Hematopoietic multipotent progenitor cell treated with erythropoietin and hydrocortisone succinate and interleukin-3 and kit ligand, for 17 days (in vitro differentiated cells): ENCODE data around the gene HOXC10.

Experiments used
- DNase-seq: peaks from one replicate; pipeline ENCODE4 v3.0.0-alpha.2; 2015; ENCODE audit warnings: low spot score

HOXC10 gene

DNA sequence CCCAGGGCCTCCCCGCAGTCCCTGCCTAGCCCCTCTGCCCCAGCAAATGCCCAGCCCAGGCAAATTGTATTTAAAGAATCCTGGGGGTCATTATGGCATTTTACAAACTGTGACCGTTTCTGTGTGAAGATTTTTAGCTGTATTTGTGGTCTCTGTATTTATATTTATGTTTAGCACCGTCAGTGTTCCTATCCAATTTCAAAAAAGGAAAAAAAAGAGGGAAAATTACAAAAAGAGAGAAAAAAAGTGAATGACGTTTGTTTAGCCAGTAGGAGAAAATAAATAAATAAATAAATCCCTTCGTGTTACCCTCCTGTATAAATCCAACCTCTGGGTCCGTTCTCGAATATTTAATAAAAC, 45.5 kb downstream of the HOXC10 start:
- no peak for DNase-seq

DNA sequence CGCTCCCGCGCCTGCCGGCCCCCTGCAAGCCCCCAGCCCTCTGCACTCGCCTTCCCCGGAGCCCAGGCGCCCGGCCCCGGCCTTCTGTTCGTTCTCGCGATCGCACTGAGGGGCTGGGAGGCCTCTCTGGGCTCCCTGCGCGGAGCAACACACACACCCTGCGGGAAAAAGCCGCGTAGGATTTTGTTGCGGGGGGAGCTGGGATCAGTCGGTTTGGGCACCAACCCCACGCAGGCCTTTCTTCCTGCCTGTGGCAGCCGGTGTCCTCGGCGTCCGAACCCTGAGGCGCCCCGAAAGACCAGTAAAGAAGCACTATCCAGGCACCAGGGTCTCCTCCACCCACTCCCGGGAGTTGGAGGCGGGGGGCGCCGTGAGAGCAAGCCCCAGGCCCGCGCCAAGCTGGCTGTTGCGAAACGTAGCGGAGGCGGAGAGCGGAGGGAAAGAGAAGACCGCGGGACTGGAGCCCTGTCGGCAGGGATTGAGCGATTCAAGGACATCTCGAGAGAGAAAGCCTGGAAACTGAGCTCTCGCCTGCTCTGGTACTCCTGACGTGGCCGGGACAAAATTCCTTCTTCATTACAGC, 46.0 kb downstream of the HOXC10 start:
- DNase-seq, result no peak

DNA sequence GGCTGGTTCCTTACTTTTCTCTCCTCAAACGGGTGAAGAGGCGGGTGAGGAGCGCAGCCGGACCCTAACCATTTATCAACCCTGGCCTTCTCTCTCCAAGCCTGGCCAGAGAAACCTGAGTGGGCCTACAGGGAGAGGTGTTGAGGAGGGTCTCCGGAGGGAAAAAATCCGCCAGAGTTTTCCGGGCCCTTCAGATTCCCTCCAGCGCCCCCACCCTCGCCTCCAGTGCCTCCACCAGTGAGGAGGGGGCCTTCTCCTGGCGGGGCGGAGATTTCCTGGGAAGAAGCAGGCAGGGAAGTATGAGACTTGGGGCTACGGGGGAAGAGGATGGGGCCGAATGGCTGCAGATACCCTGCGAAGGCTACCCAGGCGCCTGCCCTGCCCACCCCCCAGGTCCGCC, 46.5 kb downstream of the HOXC10 start:
- DNase-seq, result no peak

DNA sequence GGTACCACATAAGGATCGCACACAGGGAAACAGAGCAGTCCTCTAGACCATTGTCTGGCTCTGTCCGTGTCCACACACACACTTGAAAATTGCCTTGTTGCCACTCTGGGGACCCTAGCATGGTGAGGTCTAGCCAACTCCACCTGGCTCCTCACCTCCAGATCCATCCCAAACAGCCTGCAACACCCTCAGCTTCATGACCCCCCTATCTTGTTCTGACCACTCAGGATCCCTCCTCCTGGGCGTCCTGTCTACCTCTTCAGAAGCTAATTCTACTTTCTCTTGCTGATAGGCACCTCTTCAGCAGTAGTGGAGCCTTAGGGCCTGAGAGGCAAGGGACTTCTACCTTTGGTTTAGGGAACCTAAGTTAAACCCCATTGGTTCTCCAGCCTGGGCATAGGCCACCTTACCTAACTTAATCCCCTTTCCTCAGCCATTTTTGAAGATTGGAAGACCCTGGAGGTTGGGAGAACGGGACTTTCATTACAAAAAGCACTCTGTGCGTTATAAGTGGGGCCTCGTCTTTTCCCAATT, 47.2 kb downstream of the HOXC10 start:
- no peak for DNase-seq

- DNase-seq, result peak; percentile 58
Measured at GRCh38 chr12:54032627-54033100, 47.7 kb downstream of the HOXC10 start, which contains the start of gene HOXC5. Gene HOXC5, plus strand, starts transcription at chr12:54033050. Its CDS starts 73 bp downstream, at chr12:54033123.

DNA sequence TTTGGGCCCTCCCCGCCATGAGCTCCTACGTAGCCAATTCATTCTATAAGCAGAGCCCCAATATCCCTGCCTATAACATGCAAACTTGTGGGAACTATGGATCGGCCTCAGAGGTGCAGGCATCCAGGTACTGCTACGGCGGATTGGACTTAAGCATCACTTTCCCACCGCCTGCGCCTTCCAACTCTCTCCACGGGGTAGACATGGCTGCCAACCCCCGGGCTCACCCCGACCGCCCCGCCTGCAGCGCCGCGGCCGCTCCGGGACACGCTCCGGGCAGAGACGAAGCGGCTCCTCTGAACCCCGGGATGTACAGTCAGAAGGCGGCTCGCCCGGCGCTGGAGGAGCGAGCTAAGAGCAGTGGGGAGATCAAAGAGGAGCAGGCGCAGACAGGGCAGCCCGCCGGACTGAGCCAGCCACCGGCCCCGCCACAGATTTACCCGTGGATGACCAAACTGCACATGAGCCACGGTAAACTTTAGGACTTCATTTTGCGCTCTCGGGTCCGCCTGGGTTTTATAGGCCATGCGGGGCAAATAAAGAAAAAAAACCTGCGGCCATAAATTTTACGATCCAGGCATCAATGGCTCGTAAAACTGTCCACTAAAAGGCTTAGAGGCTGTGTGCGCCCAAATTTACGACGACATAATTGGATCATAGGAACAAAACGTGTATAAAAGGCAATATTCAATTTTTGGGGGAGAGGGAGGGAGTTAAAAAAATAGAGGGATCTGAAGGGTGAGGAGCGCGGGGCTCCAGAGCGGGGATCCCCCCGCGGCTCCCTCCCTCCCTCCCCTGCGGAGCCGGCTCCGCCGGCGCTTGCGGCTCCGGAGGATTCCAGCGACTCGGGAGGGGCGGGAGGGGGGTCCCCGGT, 48.4 kb downstream of the HOXC10 start:
- DNase-seq, result no peak

DNA sequence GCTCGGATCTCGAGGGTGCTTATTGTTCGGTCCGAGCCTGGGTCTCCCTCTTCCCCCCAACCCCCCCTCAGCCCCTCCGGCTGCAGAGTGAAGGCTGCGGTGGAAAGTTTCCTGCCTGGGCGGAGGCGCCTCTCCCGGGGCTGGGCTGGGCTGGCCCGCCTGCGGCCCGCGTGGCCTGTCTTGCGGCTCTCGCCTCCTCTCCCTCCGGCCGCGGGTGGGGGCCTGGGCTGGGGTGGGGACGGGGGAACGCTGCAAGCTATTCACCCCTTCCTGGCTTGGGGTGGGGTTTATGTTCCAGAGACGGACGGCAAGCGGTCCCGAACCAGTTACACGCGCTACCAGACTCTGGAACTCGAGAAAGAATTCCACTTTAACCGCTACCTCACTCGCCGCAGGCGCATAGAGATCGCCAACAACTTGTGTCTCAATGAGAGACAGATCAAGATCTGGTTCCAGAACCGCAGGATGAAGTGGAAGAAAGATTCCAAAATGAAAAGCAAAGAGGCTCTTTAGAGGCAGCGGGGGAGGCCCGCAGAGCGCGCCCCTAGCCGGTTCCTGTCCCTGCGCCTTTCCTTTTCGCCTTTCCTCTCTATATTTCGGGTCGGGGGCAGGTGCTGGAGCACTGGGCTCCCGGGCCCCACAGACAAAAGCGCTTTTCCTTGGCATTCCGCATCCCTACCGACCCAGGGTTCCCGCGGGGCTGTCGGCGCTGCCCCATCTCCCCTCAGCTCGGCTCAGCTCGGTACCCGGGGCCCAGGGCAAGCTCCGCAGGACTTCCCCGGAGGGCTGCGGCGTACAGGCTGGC, 49.2 kb downstream of the HOXC10 start:
- DNase-seq, result no peak

- no peak for DNase-seq
Measured at GRCh38 chr12:54034785-54035310, 49.9 kb downstream of the HOXC10 start.

GRCh38 chr12:54035568-54036264, 50.8 kb downstream of the HOXC10 start:
- no peak for DNase-seq

- no peak for DNase-seq
Measured at GRCh38 chr12:54036620-54037359, 51.8 kb downstream of the HOXC10 start.

DNA sequence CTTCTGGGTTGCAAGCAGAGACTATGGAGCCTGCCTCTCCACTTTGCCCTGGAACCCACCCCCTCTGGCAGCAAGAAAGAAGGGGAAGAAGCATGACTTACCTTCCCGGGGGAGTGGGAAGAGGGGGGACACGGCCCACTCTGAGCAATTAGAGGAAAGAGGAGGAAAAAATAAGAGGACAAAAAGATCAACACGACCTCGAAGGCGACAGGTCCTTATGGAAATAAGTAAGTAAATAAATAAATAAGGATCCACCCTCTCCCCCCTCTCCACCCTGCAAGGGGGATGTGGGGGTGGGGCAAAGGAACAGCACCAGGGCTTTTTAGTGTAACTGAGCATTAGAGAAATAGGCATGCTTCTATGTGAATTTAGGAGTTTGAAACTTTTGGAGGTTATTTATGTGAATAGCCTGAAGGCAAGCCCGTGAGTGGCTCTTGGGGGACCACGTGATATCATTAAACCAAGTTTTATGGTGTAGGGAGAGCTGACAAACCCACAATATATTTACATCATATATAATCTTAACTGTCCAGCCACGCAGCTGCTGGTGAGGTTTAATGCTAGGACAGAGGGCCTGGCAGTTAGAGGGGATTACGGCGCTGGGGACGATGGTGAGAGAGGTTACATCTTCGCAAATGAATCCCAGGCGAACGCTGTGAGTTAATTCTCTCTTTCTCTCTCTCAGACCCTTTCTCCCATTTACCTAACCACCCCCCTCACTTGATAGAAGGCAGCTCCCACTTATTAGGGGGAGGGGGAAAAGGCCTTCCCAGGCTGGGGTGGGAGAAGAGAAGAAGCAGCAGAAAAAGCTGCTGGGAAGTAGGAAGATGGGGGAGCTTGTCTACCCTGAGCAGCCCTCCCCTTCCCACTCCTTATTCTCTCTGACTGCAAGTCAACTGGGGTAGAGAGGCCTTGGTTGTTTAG, 52.7 kb downstream of the HOXC10 start:
- DNase-seq, result no peak

GRCh38 chr12:54038284-54038870, 53.4 kb downstream of the HOXC10 start:
- no peak for DNase-seq

DNA sequence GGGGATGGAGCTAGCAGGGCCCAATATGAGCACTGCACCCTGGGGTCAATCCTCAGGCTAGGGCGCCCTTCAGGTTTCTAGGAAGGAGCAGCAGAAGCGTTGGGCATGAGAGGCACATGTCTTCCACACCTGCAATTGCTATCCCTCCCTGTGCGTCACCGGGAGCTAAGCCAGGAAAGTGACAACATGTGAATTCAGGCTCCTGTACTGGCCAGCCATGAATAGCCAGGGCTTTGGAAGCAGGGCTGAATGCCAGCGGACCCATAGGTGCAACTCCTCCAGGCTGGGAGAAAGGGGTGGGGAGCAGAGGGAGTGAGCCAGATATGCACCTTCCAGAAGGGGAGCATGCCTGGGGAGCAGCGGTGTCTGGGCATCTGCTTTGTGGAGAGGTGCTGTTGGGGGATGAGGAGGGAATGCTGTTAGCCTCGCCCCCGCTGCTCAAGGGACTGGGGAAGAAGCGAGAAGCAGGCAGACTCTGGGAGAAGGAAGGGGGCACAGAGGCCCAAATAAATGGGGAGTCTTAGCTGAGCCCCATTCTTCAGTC, 54.0 kb downstream of the HOXC10 start:
- no peak for DNase-seq

- no peak for DNase-seq
Measured at GRCh38 chr12:54039417-54040147, 54.6 kb downstream of the HOXC10 start.
